ENCODE results near the gene C1QTNF12. TPM values are rescaled to one million over a fixed set of nuclear protein-coding genes. Genes with fewer than 3 reads are reported as not detected.

Gene C1QTNF12
- total RNA-seq, 3 donors from 2014 or later: 21.5 to 54.0 (median 36.5) TPM

GRCh38 chr1:1222575-1223225 is 23.8 kb downstream of the C1QTNF12 start:
- intact Hi-C loops (cut with DNase I, micrococcal nuclease): no loop called here
- no peak for TF ChIP-seq CTCF (IDR thresholded peaks at IDR 0.05)
- Histone ChIP-seq H3K4me1 (ENCODE audit: low read depth) (peaks cover 12% of the 10 kb centered on the region), H3K36me3 (ENCODE audit: low read depth) (peaks cover 10% of the 10 kb centered on the region), H3K9me3 (no peaks in the 10 kb centered on the region), H3K4me3 (no peak overlapping the region)
- no peak for ATAC-seq
- DNase-seq: no peak

GRCh38 chr1:1221887-1222574 is 24.5 kb downstream of the C1QTNF12 start:
- intact Hi-C loops (cut with DNase I, micrococcal nuclease): no loop called here
- no peak for TF ChIP-seq CTCF (IDR thresholded peaks at IDR 0.05)

GRCh38 chr1:1220197-1220596 is 26.3 kb downstream of the C1QTNF12 start:
- H3K4me3 ChIP-seq: no peak overlapping the region
- H3K9me3 ChIP-seq: no peaks in the 10 kb centered on the region
- ATAC-seq (no peak), DNase-seq (no peak)
- H3K4me1 ChIP-seq (ENCODE audit: low read depth): peaks cover 12% of the 10 kb centered on the region
- intact Hi-C loops (cut with DNase I, micrococcal nuclease): no loop called here
- TF ChIP-seq CTCF (IDR thresholded peaks at IDR 0.05): no peak
- H3K36me3 ChIP-seq (ENCODE audit: low read depth): peaks cover 13% of the 10 kb centered on the region

More at GRCh38 chr1:1221887-1222574, 24.5 kb downstream of the C1QTNF12 start:
- Histone ChIP-seq H3K36me3 (ENCODE audit: low read depth) (peaks cover 15% of the 10 kb centered on the region), H3K9me3 (no peaks in the 10 kb centered on the region), H3K4me1 (ENCODE audit: low read depth) (peaks cover 12% of the 10 kb centered on the region), H3K4me3 (no peak overlapping the region)
- ATAC-seq: peak; percentile 77
- DNase-seq: peak in 2 of 3 donors; percentile 65 to 75

- Histone ChIP-seq H3K36me3 (ENCODE audit: low read depth) (peaks cover 13% of the 10 kb centered on the region), H3K9me3 (no peaks in the 10 kb centered on the region), H3K4me3 (no peak overlapping the region), H3K4me1 (ENCODE audit: low read depth) (peaks cover 19% of the 10 kb centered on the region)
- intact Hi-C loops (cut with DNase I, micrococcal nuclease): no loop called here
- ATAC-seq: no peak
- DNase-seq: no peak
- no peak for TF ChIP-seq CTCF (IDR thresholded peaks at IDR 0.05)
Observed at GRCh38 chr1:1219341-1219740, 27.2 kb downstream of the C1QTNF12 start.

GRCh38 chr1:1218524-1219200 is 27.9 kb downstream of the C1QTNF12 start:
- Histone ChIP-seq H3K4me1 (ENCODE audit: low read depth) (peaks cover 23% of the 10 kb centered on the region), H3K9me3 (no peaks in the 10 kb centered on the region), H3K4me3 (no peak overlapping the region), H3K36me3 (ENCODE audit: low read depth) (peaks cover 13% of the 10 kb centered on the region)
- TF ChIP-seq CTCF (IDR thresholded peaks at IDR 0.05): no peak
- DNase-seq: no peak
- intact Hi-C loops (cut with DNase I, micrococcal nuclease): no loop called here
- no peak for ATAC-seq

Measured in mucosa of descending colon (tissue), 3 donors.